RWPE2 (cell line): Measurements from ENCODE around the gene FNDC3B.

Source experiments
- ATAC-seq: fragments of 200-7000 bp; cut with Tn5 transposase; 3 replicates; pipeline ENCODE4 v1.9.1; 2021; ENCODE audit warnings: low read depth
- DNase-seq: peaks from one replicate; pipeline ENCODE4 v3.0.0-alpha.2; 2020; ENCODE audit warnings: low spot score
- H3K27ac ChIP-seq: fragments of 450-650 bp; 2 replicates; pipeline ENCODE4 v1.5.1; 2017; ENCODE audit warnings: mild to moderate bottlenecking; ENCODE audit not compliant: poor library complexity, severe bottlenecking
- H3K27me3 ChIP-seq: fragments of 250-450 bp; sonication (Bioruptor Pico); 2 replicates; pipeline ENCODE4 v1.5.1; 2021; ENCODE audit warnings: mild to moderate bottlenecking, moderate library complexity; ENCODE audit not compliant: insufficient read depth, poor library complexity, severe bottlenecking
- H3K36me3 ChIP-seq: fragments of 250-450 bp; sonication (Bioruptor Pico); 2 replicates; pipeline ENCODE4 v1.5.1; 2020; ENCODE audit warnings: low read depth, mild to moderate bottlenecking, moderate library complexity
- H3K4me1 ChIP-seq: fragments of 250-450 bp; sonication (Bioruptor Pico); 2 replicates; pipeline ENCODE4 v1.5.1; 2021; ENCODE audit warnings: mild to moderate bottlenecking, moderate library complexity; ENCODE audit not compliant: insufficient read depth, poor library complexity, severe bottlenecking
- H3K4me3 ChIP-seq: fragments of 250-450 bp; sonication (Bioruptor Pico); 2 replicates; pipeline ENCODE4 v1.5.1; 2021; ENCODE audit warnings: mild to moderate bottlenecking, moderate library complexity; ENCODE audit not compliant: severe bottlenecking
- H3K9me3 ChIP-seq: fragments of 250-450 bp; sonication (Bioruptor Pico); 2 replicates; pipeline ENCODE4 v1.5.1; 2021; ENCODE audit warnings: mild to moderate bottlenecking, moderate library complexity; ENCODE audit not compliant: severe bottlenecking
- CTCF ChIP-seq: fragments of 450-650 bp; IDR thresholded peaks from one replicate; pipeline ENCODE4 v1.5.1; 2017; ENCODE audit warnings: mild to moderate bottlenecking, moderate library complexity; ENCODE audit not compliant: poor library complexity, severe bottlenecking

Gene FNDC3B

GRCh38 chr3:172138792-172139507 lies 99.6 kb downstream of the FNDC3B start:
- peaks cover 31% of the 10 kb centered on the region for H3K36me3 ChIP-seq
- H3K9me3 ChIP-seq = no peaks in the 10 kb centered on the region
- DNase-seq = no peak
- no peak for TF ChIP-seq CTCF
- H3K4me3 ChIP-seq = no peak overlapping the region
- no peaks in the 10 kb centered on the region for H3K27me3 ChIP-seq
- H3K4me1 ChIP-seq = peaks cover 91% of the 10 kb centered on the region
- ATAC-seq = no peak
- H3K27ac ChIP-seq = peak overlapping the region; percentile 99

- no peak overlapping the region for H3K4me3 ChIP-seq
- TF ChIP-seq CTCF = no peak
- H3K36me3 ChIP-seq = peaks cover 28% of the 10 kb centered on the region
- no peak for ATAC-seq
- H3K9me3 ChIP-seq = no peaks in the 10 kb centered on the region
- H3K4me1 ChIP-seq = peaks cover 84% of the 10 kb centered on the region
- H3K27ac ChIP-seq = peak overlapping the region; percentile 99
- no peaks in the 10 kb centered on the region for H3K27me3 ChIP-seq
- DNase-seq = no peak
Measured at GRCh38 chr3:172139528-172140276, 100.3 kb downstream of the FNDC3B start.

GRCh38 chr3:172140499-172141391 lies 101.4 kb downstream of the FNDC3B start:
- Histone ChIP-seq H3K9me3 (no peaks in the 10 kb centered on the region), H3K27me3 (no peaks in the 10 kb centered on the region), H3K4me1 (peaks cover 73% of the 10 kb centered on the region), H3K4me3 (no peak overlapping the region), H3K36me3 (peaks cover 26% of the 10 kb centered on the region), H3K27ac (peak overlapping the region; percentile 99)
- DNase-seq = peak; percentile 79
- peak; percentile 24 for TF ChIP-seq CTCF
- peak; percentile 74 for ATAC-seq

- no peak for TF ChIP-seq CTCF
- DNase-seq (no peak), ATAC-seq (peak; percentile 35)
- Histone ChIP-seq H3K27me3 (no peaks in the 10 kb centered on the region), H3K9me3 (no peaks in the 10 kb centered on the region), H3K4me1 (peaks cover 60% of the 10 kb centered on the region), H3K27ac (peak overlapping the region; percentile 99), H3K4me3 (no peak overlapping the region), H3K36me3 (peaks cover 26% of the 10 kb centered on the region)
Measured at GRCh38 chr3:172142051-172142863, 102.9 kb downstream of the FNDC3B start.
